SK-N-SH (cell line): ENCODE results near the gene IFNAR1. TPM values are rescaled to one million over a fixed set of nuclear protein-coding genes. Genes with fewer than 3 reads are reported as not detected.

ENCODE experiments used
- CTCF ChIA-PET: fragments of 300-600, 350-600 bp; formaldehyde crosslinking; extraction: SDS; loops from one replicate; lab custom pipeline; 2021; lab: Yijun Ruan, JAX
- POLR2A ChIA-PET: fragments of 350-600 bp; sonication (Branson Sonifier 250); formaldehyde crosslinking; extraction: SDS; loops from one replicate; lab custom pipeline; 2020; ENCODE audit warnings: antibody characterized with exemption, inconsistent platforms; lab: Yijun Ruan, JAX
- DNase-seq: peaks from one replicate; pipeline ENCODE4 v3.0.0; 2012
- H2AFZ ChIP-seq: fragments of 200-600 bp; sonication (generic); 2 replicates; pipeline ENCODE4 v1.8.1; 2016; ENCODE audit warnings: antibody characterized with exemption, mild to moderate bottlenecking, low read depth
- H3F3A ChIP-seq: fragments of 200-600 bp; sonication (generic); replicated peaks from 2 replicates; pipeline ENCODE3; 2016; ENCODE audit warnings: antibody characterized with exemption, mild to moderate bottlenecking; ENCODE audit not compliant: insufficient read depth
- H3K27ac ChIP-seq, 2 experiments: fragments of 200-500 bp in 1 of 2; fragments of 200-600 bp in 1 of 2; sonication (Bioruptor generic) in 1 of 2; sonication (generic), shearing (Covaris generic) in 1 of 2; 2 replicates each; pipeline versions ENCODE4 v1.5.1 to v1.6.1; 2014 to 2016; ENCODE audit warnings: low read depth in 2 of 2, inconsistent platforms in 1 of 2, low read length in 1 of 2, mild to moderate bottlenecking in 1 of 2, mixed read lengths in 1 of 2
- H3K27me3 ChIP-seq: fragments of 200-600 bp; sonication (generic), shearing (Covaris generic); 2 replicates; pipeline ENCODE4 v1.6.1; 2016; ENCODE audit warnings: mixed run types; ENCODE audit not compliant: insufficient read depth
- H3K36me3 ChIP-seq, 2 experiments: fragments of 200-500 bp in 1 of 2; fragments of 200-600 bp in 1 of 2; sonication (Bioruptor generic) in 1 of 2; sonication (generic) in 1 of 2; replicated peaks in 1 of 2; 2 replicates each; pipeline versions ENCODE3 to v1.5.1; 2014 to 2016; ENCODE audit warnings: low read length in 1 of 2, mild to moderate bottlenecking in 1 of 2; ENCODE audit not compliant: insufficient read depth in 2 of 2, control insufficient read depth in 1 of 2
- H3K4me1 ChIP-seq, 2 experiments: fragments of 200-500 bp in 1 of 2; fragments of 200-600 bp in 1 of 2; sonication (Bioruptor generic) in 1 of 2; sonication (generic), shearing (Covaris generic) in 1 of 2; 2 replicates each; pipeline versions ENCODE4 v1.5.1 to v1.6.1; 2014 to 2016; ENCODE audit warnings: low read depth in 1 of 2, low read length in 1 of 2, mixed run types in 1 of 2; ENCODE audit not compliant: insufficient read depth in 2 of 2, control insufficient read depth in 1 of 2
- H3K4me2 ChIP-seq: fragments of 200-600 bp; sonication (generic), shearing (Covaris generic); 2 replicates; pipeline ENCODE4 v1.6.1; 2017; ENCODE audit warnings: mixed run types
- H3K4me3 ChIP-seq, 2 experiments: fragments of 200-500 bp in 1 of 2; fragments of 200-600 bp in 1 of 2; sonication (Bioruptor generic) in 1 of 2; sonication (generic), shearing (Covaris generic) in 1 of 2; 2 replicates each; pipeline versions ENCODE4 v1.5.1 to v1.8.1; 2014 to 2016; ENCODE audit warnings: low read depth in 2 of 2, inconsistent platforms in 1 of 2, low read length in 1 of 2, mild to moderate bottlenecking in 1 of 2, mixed read lengths in 1 of 2, moderate library complexity in 1 of 2
- H3K79me2 ChIP-seq: fragments of 200-600 bp; sonication (generic); 2 replicates; pipeline ENCODE4 v1.8.1; 2017; ENCODE audit warnings: mild to moderate bottlenecking; ENCODE audit not compliant: insufficient read depth
- H3K9ac ChIP-seq: fragments of 200-600 bp; sonication (generic); 2 replicates; pipeline ENCODE4 v1.6.1; 2017; ENCODE audit warnings: mixed run types
- H3K9me2 ChIP-seq: fragments of 200-600 bp; sonication (generic); 2 replicates; pipeline ENCODE4 v1.6.1; 2017; ENCODE audit warnings: mixed run types
- H3K9me3 ChIP-seq: fragments of 200-600 bp; sonication (generic); 2 replicates; pipeline ENCODE4 v1.6.1; 2017; ENCODE audit warnings: mixed run types, mild to moderate bottlenecking, moderate library complexity
- H4K20me1 ChIP-seq: fragments of 200-600 bp; sonication (generic); 2 replicates; pipeline ENCODE4 v1.6.1; 2017; ENCODE audit warnings: mild to moderate bottlenecking, mixed run types; ENCODE audit not compliant: insufficient read depth
- CHD2 ChIP-seq: fragments of 150-350 bp; IDR thresholded peaks from 2 replicates; pipeline ENCODE4 v1.6.1; 2018; ENCODE audit warnings: low read length; ENCODE audit not compliant: partially characterized antibody
- ELF1 ChIP-seq: IDR thresholded peaks from 2 replicates; pipeline ENCODE4 v1.4.0; 2012
- EP300 ChIP-seq, 2 experiments: IDR thresholded peaks; 2 replicates each; pipeline versions ENCODE4 v1.4.0 to v1.6.1; 2012; ENCODE audit warnings: borderline replicate concordance in 1 of 2, low read depth in 1 of 2, low read length in 1 of 2
- EZH2phosphoT487 ChIP-seq: fragments of 200-600 bp; sonication (generic); IDR thresholded peaks from 2 replicates; pipeline ENCODE4 v1.6.1; 2017; ENCODE audit warnings: low read depth, mixed run types, mild to moderate bottlenecking, antibody characterized with exemption, moderate library complexity, borderline replicate concordance
- FOSL2 ChIP-seq: IDR thresholded peaks from 2 replicates; pipeline ENCODE4 v1.4.0; 2012; ENCODE audit warnings: low read depth, mild to moderate bottlenecking, moderate library complexity, borderline replicate concordance
- GATA2 ChIP-seq: sonication (generic); formaldehyde crosslinking; IDR thresholded peaks from 2 replicates; pipeline ENCODE4 v1.5.0; 2020; ENCODE audit warnings: mild to moderate bottlenecking, missing genetic modification reagents
- MEF2A ChIP-seq: IDR thresholded peaks from 2 replicates; pipeline ENCODE4 v1.4.0; 2012; ENCODE audit warnings: low read depth, borderline replicate concordance
- MXI1 ChIP-seq: IDR thresholded peaks from 2 replicates; pipeline ENCODE4 v1.6.1; 2012; ENCODE audit warnings: mild to moderate bottlenecking, low read depth, low read length, improper control_type of control experiment
- POLR2AphosphoS5 ChIP-seq: IDR thresholded peaks from 2 replicates; pipeline ENCODE4 v1.6.1; 2012; ENCODE audit warnings: low read depth, low read length
- RCOR1 ChIP-seq: fragments of 150-350 bp; IDR thresholded peaks from 2 replicates; pipeline ENCODE4 v1.6.1; 2017; ENCODE audit warnings: antibody characterized with exemption, low read length
- RFX5 ChIP-seq: IDR thresholded peaks from 2 replicates; pipeline ENCODE4 v1.6.1; 2012; ENCODE audit warnings: mild to moderate bottlenecking, improper control_type of control experiment, low read length
- SIN3A ChIP-seq: IDR thresholded peaks from 2 replicates; pipeline ENCODE4 v1.6.1; 2012; ENCODE audit warnings: low read depth, mild to moderate bottlenecking, low read length, moderate library complexity, borderline replicate concordance
- TAF1 ChIP-seq: IDR thresholded peaks from 2 replicates; pipeline ENCODE4 v1.6.1; 2012; ENCODE audit warnings: low read depth, mild to moderate bottlenecking, low read length, moderate library complexity, borderline replicate concordance
- TCF12 ChIP-seq: IDR thresholded peaks from 2 replicates; pipeline ENCODE4 v1.4.0; 2012
- TEAD4 ChIP-seq: IDR thresholded peaks from 2 replicates; pipeline ENCODE4 v1.4.0; 2012; ENCODE audit warnings: mild to moderate bottlenecking, borderline replicate concordance; ENCODE audit not compliant: insufficient read depth
- WGBS: methylation state at CpG from one replicate; pipeline ENCODE4 v1.1.6; 2017; ENCODE audit warnings: low lambda C conversion rate; 5-methylcytosine and 5-hydroxymethylcytosine counted together
- polyA plus RNA-seq, 3 experiments: library from polyadenylated mRNA; depleted of rRNA; stranded (reverse); fragments of >200 nt; gene quantifications; 2 replicates each; pipeline ENCODE4 v1.2.3, GENCODE V29; 2012
- TF ChIP-seq, protein P1 (sequence below): fragments of 200-600 bp; sonication (generic); IDR thresholded peaks from 2 replicates; pipeline ENCODE4 v1.6.1; 2017; ENCODE audit warnings: antibody characterized with exemption, mild to moderate bottlenecking, moderate library complexity
- TF ChIP-seq, protein P2 (sequence below): fragments of 150-350 bp; IDR thresholded peaks from 2 replicates; pipeline ENCODE4 v1.6.1; 2017; ENCODE audit warnings: antibody characterized with exemption, low read length, low read depth, borderline replicate concordance
- TF ChIP-seq, protein P3 (sequence below): IDR thresholded peaks from 2 replicates; pipeline ENCODE4; 2012

The IFNAR1 gene
- polyA plus RNA-seq, 1 of the 3 experiments (the other 2 are of a cell fraction): 12.2 TPM

DNA sequence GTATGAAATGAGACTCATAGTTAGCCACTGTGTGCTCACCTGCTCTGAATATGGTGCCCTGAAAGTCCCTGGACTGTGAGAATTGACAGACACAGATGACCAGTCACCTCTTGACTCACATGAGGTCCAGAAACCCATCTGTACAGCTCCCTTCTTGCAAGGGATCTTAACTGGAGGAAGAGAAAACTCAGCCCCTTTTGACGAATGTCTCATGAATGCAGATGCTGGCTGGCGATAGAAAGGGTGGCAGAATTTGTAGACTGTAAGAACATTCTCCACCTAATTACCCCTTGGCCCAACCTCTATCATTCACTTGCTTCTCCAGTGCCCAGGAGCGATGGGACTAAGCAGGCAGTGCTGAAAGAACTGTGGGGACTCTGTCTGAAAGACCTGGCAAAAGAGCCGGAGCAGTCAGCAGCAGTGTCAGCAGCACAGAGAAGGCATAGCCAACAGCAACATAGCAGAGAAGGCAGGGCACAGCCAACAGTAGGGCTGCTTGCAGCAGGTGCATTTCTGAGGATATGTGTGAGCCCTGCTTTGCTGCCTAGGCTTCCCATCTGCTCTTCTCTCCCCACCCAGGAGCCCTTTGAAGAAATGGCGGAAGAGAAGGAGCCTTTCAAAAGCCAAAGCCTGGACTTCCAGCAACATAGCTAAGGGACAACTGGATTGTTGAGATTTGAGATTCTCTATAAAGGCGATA is 52.6 kb downstream of the IFNAR1 start:
- H3K27ac ChIP-seq: no peak overlapping the region
- H3K27me3 ChIP-seq: no peaks in the 10 kb centered on the region
- H3K9me3 ChIP-seq: no peaks in the 10 kb centered on the region
- H3K79me2 ChIP-seq: no peaks in the 10 kb centered on the region
- no peaks in the 10 kb centered on the region for H4K20me1 ChIP-seq
- no peak overlapping the region for H3K9ac ChIP-seq
- no peak for DNase-seq
- peaks cover 5 to 27% of the 10 kb centered on the region in 2 experiments; a peak in 3 of 4 replicates for H3K4me1 ChIP-seq
- no peak for TF ChIP-seq MEF2A
- TF ChIP-seq, protein P1, sequence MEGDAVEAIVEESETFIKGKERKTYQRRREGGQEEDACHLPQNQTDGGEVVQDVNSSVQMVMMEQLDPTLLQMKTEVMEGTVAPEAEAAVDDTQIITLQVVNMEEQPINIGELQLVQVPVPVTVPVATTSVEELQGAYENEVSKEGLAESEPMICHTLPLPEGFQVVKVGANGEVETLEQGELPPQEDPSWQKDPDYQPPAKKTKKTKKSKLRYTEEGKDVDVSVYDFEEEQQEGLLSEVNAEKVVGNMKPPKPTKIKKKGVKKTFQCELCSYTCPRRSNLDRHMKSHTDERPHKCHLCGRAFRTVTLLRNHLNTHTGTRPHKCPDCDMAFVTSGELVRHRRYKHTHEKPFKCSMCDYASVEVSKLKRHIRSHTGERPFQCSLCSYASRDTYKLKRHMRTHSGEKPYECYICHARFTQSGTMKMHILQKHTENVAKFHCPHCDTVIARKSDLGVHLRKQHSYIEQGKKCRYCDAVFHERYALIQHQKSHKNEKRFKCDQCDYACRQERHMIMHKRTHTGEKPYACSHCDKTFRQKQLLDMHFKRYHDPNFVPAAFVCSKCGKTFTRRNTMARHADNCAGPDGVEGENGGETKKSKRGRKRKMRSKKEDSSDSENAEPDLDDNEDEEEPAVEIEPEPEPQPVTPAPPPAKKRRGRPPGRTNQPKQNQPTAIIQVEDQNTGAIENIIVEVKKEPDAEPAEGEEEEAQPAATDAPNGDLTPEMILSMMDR: no peak
- TF ChIP-seq SIN3A: no peak
- no peak for TF ChIP-seq POLR2AphosphoS5
- no peak for TF ChIP-seq TEAD4
- TF ChIP-seq TAF1: no peak
- TF ChIP-seq EP300 (IDR thresholded peaks at IDR 0.05; ENCODE audit: borderline replicate concordance in 1 of 2, low read depth in 1 of 2, low read length in 1 of 2): no peak
- no peak for TF ChIP-seq CHD2
- no peak for TF ChIP-seq RCOR1
- no peak for TF ChIP-seq TCF12
- TF ChIP-seq FOSL2: no peak
- TF ChIP-seq EZH2phosphoT487: no peak
- no peak for TF ChIP-seq GATA2
- no peak for TF ChIP-seq ELF1
- TF ChIP-seq, protein P2, sequence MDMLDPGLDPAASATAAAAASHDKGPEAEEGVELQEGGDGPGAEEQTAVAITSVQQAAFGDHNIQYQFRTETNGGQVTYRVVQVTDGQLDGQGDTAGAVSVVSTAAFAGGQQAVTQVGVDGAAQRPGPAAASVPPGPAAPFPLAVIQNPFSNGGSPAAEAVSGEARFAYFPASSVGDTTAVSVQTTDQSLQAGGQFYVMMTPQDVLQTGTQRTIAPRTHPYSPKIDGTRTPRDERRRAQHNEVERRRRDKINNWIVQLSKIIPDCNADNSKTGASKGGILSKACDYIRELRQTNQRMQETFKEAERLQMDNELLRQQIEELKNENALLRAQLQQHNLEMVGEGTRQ: no peak
- TF ChIP-seq, protein P3, sequence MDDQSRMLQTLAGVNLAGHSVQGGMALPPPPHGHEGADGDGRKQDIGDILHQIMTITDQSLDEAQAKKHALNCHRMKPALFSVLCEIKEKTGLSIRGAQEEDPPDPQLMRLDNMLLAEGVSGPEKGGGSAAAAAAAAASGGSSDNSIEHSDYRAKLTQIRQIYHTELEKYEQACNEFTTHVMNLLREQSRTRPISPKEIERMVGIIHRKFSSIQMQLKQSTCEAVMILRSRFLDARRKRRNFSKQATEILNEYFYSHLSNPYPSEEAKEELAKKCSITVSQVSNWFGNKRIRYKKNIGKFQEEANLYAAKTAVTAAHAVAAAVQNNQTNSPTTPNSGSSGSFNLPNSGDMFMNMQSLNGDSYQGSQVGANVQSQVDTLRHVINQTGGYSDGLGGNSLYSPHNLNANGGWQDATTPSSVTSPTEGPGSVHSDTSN: no peak
- no peak for TF ChIP-seq RFX5
- no peak for TF ChIP-seq MXI1
- no peak overlapping the region for H3K4me2 ChIP-seq
- no peak overlapping the region for H2AFZ ChIP-seq
- H3K36me3 ChIP-seq: no peaks in the 10 kb centered on the region
- H3F3A ChIP-seq: peaks cover 20% of the 10 kb centered on the region
- ChIA-PET POLR2A (no interaction called here), CTCF (interaction anchor here (1.2 to 4.5 kb wide), 4 partner anchors 16 to 180 kb away, joined by 4 to 16 read pairs (median 6); no protein-coding TSS in a partner anchor)
- H3K4me3 ChIP-seq: no peak overlapping the region
- H3K9me2 ChIP-seq: no peaks in the 10 kb centered on the region
- 82% methylated on average over 6 of the region's 6 CpGs for WGBS
